ENCODE results near the gene PITPNM2. TPM values are rescaled to one million over a fixed set of nuclear protein-coding genes. Genes with fewer than 3 reads are reported as not detected.

The PITPNM2 gene
- total and polyA plus RNA-seq, 9 donors: 11.1 to 71.8 (median 31.0) TPM

GRCh38 chr12:123108682-123109066 lies 42.2 kb downstream of the PITPNM2 start:
- Histone ChIP-seq H3K4me3 (no peak overlapping the region), H3K27me3 (no peaks in the 10 kb centered on the region), H3K4me1 (ENCODE audit: insufficient read depth) (peaks cover 39% of the 10 kb centered on the region), H3K9me3 (no peaks in the 10 kb centered on the region), H3K36me3 (no peaks in the 10 kb centered on the region), H3K27ac (peak overlapping the region in 1 of 2 donors; percentile 55)
- DNase-seq: no peak
- no peak for TF ChIP-seq POLR2A (IDR thresholded peaks at IDR 0.05)
- no peak for TF ChIP-seq EP300 (IDR thresholded peaks at IDR 0.05)
- no peak for TF ChIP-seq CTCF (IDR thresholded peaks at IDR 0.05)
- 75 to 82% (median 82%) methylated on average over 7 of the region's 7 CpGs for WGBS, 3 donors
- intact Hi-C loops (cut with DNase I): no loop called here

- H3K4me3 ChIP-seq: no peak overlapping the region
- peak overlapping the region in 1 of 2 donors; percentile 55 for H3K27ac ChIP-seq
- H3K36me3 ChIP-seq: no peaks in the 10 kb centered on the region
- no peak for DNase-seq
- 68 to 73% (median 72%) methylated on average over 13 of the region's 13 CpGs for WGBS, 3 donors
- H3K9me3 ChIP-seq: no peaks in the 10 kb centered on the region
- intact Hi-C loops (cut with DNase I): no loop called here
- no peaks in the 10 kb centered on the region for H3K27me3 ChIP-seq
- TF ChIP-seq EP300 (IDR thresholded peaks at IDR 0.05): no peak
- TF ChIP-seq POLR2A (IDR thresholded peaks at IDR 0.05): no peak
- no peak for TF ChIP-seq CTCF (IDR thresholded peaks at IDR 0.05)
- peaks cover 38% of the 10 kb centered on the region for H3K4me1 ChIP-seq (ENCODE audit: insufficient read depth)
Observed at GRCh38 chr12:123107926-123108681, 42.8 kb downstream of the PITPNM2 start.

- H3K9me3 ChIP-seq: no peaks in the 10 kb centered on the region
- DNase-seq: no peak
- H3K27me3 ChIP-seq: no peaks in the 10 kb centered on the region
- intact Hi-C loops (cut with DNase I): no loop called here
- H3K36me3 ChIP-seq: no peaks in the 10 kb centered on the region
- H3K27ac ChIP-seq: peak overlapping the region in 1 of 2 donors; percentile 39
- peaks cover 31% of the 10 kb centered on the region for H3K4me1 ChIP-seq (ENCODE audit: insufficient read depth)
- no peak overlapping the region for H3K4me3 ChIP-seq
- 82 to 88% (median 85%) methylated on average over 7 to 9 of the region's 9 CpGs for WGBS, 3 donors
- TF ChIP-seq CTCF (IDR thresholded peaks at IDR 0.05) (no peak), EP300 (IDR thresholded peaks at IDR 0.05) (no peak), POLR2A (IDR thresholded peaks at IDR 0.05) (no peak)
Observed at GRCh38 chr12:123106640-123107359, 44.1 kb downstream of the PITPNM2 start.

GRCh38 chr12:123105211-123105826 lies 45.6 kb downstream of the PITPNM2 start:
- 85 to 89% (median 87%) methylated on average over 14 of the region's 14 CpGs for WGBS, 3 donors
- no peak for DNase-seq
- Histone ChIP-seq H3K27me3 (no peaks in the 10 kb centered on the region), H3K4me3 (no peak overlapping the region), H3K36me3 (no peaks in the 10 kb centered on the region), H3K9me3 (no peaks in the 10 kb centered on the region), H3K27ac (no peak overlapping the region), H3K4me1 (ENCODE audit: insufficient read depth) (peaks cover 23% of the 10 kb centered on the region)
- intact Hi-C loops (cut with DNase I): no loop called here
- no peak for TF ChIP-seq POLR2A (IDR thresholded peaks at IDR 0.05)
- no peak for TF ChIP-seq CTCF (IDR thresholded peaks at IDR 0.05)
- no peak for TF ChIP-seq EP300 (IDR thresholded peaks at IDR 0.05)
